ENCODE results near the gene CD109.
"Not testable (repeated sequence)": the region's sequence is repeated elsewhere in the genome, so short reads cannot be mapped to it uniquely, and the experiment has no call there.

The CD109 gene

DNA sequence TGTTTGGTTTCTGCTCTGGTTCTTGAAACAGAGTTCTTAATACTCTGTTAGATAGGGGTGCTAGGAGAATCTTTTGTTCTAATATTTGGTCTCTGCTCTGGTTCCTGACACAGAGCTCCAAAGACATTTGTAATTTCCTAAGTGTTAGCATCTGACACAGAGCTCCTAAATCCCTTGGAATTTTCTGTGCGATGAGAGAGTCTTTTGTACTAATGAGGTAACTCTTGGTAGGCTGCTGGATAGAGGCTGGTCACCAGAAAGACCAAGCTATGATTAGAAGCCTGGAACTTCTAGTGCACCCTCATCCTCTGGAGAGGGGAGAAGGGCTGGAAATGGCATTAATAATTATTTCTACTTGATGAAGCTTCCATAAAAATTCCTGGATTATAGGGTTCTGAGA lies 7.7 kb upstream of the CD109 start:
- DNase-seq: no peak

DNA sequence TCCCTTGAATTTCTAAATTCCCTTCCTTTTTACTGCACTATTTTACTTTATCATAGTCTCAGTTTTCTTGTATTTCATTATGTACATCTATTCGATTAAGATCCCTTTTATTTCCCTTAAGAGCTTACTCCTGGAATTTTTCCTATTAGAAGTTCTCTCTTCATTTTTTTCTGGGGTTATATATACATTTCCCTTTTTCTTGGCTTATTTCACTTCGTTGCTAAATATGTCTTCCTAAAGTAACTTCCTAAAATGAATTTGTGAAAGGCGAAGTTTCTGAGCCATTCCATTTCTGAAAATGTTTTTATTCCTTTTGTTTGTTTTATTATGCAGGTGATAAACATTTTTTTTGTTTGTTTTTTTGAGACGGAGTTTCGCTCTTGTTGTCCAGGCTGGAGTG lies 5.9 kb upstream of the CD109 start:
- no peak for DNase-seq

DNA sequence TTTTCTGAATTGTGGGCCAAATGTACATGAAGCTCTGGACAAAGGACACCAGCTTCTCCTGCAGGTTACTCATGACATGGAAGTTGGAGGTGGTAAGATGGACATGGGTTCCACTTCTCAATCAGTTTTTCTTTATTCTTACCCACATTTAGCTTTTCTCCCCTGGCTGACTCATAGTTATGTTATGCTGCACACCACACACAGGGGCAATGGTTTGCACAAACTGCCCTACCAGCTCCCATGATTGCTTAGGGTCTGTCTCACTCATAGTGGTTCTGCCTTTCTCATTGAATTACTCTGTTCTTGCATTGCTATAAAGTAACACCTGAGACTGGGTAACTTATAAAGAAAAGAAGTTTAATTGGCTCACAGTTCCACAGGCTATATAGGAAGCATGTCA lies 4.5 kb upstream of the CD109 start:
- DNase-seq: no peak

DNA sequence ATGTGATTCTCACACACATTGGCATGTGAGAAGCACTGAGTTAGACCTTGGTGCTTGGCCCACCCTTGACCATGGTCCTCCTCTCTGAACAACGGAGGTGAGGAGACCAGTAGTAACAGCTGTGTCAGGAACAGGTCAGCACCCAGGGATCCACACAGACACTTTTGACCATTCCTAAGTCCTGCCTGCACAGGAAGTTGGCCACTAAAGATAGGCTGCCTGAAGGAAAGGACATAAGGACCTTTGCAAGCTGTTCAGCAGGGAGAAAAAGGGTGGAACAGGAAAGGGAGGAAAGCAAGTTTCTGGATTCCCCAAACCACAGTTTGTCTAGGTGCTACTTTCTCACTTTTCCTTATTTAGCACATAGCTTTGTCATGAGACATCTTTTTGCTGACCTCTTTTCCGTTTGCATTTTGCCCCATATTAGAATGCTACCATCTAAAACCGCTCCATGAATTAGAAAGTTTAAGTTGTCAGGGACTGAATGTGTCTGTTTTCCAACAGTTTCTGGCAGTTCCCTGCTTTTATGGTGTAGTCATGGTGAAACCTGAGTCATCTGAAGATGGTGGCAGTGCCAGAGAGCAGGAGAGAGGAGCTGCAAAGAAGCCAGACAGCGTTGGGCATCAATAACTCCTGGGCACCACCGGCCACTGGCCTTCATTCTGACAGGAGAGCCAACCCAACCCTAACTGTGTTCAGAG lies 1.1 kb upstream of the CD109 start:
- peak; percentile 26 to 31 for DNase-seq

DNA sequence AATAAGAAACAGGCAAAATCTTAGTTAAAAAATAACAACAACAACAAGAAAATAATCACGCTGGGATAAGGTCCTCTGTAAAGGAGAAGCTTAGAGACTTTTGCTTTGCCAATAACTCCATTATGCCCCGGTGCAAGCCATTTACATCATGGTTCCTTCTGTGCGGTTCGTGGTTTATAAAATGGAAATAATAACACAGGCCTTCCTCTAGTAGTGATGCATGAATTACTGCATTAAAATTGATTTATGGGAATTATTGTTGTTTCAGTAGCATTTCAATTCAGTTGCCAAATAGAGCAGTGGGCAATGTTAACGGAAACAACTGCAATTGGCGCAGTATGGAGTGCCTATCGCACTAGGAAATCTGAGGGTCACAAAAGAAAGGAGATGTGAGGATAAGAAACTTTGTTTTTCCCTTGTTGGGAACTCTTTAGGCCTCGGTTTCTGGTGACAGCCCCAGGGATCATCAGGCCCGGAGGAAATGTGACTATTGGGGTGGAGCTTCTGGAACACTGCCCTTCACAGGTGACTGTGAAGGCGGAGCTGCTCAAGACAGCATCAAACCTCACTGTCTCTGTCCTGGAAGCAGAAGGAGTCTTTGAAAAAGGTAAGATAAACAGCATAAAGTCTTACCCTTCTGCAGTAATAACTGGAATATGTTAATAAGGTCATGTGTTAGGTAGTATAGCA lies 1.1 kb downstream of the CD109 start:
- DNase-seq: no peak

DNA sequence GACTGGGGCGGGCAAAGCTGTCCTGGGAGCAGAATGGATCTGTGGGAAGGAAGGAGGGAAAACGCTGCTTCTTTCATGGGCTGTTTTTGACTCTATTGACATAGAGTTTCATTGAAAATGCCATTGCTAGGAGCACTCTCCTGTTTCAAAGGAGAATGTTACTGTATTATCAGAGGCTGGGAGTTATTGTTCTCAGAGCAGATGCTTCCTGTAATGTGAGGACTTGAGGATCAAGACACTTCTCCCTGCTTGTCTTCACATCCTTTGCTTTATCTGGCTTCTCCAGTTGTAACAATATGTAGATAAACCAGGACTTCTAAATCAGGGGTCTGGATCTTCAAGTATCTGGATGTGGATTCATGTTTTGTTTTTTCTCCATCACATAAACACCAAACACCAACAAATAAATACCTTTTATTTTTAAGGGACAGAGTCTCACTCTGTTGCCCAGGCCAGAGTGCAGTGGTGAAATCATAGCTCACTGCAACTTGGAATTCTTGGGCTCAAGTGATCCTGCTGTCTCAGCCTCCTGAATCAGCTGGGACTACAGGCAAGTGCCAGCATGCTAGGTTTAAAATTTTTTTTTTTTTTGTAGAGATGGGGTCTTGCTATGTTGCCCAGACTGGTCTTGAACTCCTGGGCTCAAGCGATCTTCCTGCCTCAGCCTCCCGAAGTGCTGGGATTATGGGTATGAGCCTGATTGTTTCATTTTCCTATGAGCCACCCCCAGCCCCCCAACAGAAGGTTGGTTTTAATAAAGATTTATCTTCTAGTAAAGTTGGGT lies 3.9 kb downstream of the CD109 start:
- DNase-seq: no peak

DNA sequence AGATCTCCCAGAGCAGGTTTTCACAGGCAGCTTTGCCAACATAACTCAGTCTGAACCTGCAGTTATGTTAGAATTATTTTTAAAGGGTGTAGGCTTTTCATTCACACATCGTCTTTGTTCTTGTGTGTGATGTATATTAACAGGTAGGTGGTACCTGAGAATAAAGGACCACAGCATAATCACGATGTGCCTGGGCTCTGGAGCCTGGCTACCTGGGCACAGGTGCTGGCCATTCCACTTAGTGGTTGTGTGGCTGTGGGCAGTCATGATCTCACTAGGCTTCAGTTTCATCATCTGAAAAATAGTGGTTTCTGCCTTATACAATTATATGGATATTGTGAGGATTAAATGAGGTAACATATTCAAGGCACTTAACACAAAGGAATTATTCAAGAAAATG lies 6.4 kb downstream of the CD109 start:
- DNase-seq: no peak

DNA sequence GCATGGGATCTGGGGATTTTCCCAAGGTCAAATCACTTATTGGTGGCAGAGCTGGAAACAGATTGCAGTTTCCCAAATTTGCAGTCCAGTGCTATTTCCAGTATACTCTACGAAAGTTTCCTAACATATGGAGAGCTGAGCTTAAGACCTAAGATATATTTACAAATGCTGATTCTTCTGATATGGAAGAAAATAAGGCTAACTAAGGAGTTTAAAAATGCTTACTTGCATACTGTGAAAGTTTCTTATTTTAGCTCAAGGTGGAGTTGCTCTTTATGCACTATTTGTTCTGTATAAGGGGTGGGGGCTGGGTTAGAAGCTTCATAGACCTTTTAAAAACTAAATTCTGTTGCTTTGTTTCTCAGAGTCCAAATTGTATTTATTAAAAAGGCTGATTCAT lies 7.5 kb downstream of the CD109 start:
- DNase-seq: no peak

DNA sequence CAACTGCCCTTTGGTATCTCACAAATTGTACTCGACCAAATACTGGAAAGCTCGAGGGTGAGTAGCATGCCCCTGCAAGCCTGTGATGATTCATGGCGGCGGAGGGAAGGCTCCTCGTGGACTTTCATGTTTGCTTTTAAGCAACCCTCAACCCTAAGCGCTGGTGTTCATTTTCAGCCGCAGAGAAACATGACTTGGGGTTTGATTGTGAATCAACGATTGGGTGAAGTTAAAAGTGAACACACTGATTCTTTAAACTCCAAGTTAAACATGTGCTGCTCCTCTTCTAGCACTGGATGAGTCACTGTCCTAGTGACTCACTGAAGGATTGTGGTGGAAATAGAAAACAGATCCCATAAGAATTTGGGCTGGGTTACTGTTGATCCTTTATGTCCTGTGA lies 8.3 kb downstream of the CD109 start:
- peak; percentile 54 to 70 for DNase-seq

DNA sequence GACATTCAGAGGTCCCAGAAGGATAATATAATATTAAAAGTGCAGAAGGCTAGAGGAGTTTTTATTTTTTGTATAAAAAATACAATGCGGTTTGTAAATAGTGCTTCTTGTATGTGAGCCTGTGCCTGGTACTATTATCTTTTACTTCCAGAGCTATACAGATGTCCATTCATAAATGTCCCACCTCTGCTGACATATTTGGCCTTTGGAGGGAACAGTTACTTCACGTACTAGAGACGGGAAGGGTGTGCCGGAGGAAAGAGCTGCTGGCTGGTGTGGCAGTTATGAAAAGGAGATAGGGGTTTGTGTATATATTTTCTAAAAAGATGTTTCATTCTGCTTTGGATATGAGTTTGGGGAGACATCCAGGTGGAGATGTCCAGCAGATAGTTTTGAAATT lies 8.8 kb downstream of the CD109 start:
- no peak for DNase-seq

DNA sequence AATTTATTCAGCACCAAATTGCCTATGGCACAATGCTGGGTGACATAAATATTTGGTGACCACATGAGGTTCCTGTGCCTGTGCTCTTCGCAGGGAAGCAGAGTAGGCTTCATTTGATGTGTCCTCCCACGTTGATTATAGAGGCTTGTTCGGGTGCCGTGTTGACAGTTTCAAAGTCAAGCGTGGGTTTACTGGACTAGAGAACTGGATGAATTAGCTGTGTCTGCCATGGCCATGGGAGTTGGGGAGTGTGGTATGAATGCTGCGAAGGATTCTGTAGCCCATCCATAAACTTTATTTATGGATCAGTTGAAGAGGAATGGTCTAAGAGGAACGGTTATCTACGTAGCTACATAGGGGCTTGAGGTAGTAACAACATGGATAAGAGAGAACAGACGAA lies 11.0 kb downstream of the CD109 start:
- no peak for DNase-seq

DNA sequence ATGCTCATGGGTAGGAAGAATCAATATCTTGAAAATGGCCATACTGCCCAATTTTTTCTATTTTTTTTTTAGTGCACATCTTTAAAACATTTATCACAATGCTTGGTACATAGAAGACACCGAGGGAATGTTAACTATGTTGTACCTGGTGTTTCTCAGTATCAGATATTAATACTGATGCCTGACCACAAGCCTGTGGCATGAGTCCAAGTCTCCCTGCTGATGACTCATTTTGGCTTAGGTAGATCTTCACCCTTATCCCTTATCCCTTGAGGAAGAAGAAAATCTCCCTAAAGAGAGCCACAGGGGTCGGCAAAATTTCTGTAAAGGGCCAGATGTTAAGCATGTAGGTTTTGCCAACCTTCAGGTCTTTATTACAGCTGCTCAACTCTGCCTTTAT lies 14.5 kb downstream of the CD109 start:
- no peak for DNase-seq

DNA sequence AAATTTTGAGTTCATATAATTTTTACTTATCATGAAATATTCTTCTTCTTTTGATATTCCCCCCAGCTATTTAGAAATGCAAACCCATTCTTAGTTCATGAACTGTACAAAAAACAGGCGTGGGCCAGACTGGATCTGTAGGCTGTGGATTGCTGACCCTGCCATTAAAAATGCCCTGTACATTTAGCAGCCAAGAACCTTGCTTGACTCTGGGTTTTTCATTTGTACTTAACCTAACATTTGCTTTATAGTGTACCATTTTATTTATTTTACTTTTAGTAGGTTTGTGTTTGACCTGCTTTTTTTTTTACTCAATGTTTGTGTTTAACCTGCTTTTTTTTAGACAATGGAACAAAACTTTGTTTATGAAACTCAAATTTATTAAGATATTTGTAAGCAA lies 14.9 kb downstream of the CD109 start:
- DNase-seq: no peak

DNA sequence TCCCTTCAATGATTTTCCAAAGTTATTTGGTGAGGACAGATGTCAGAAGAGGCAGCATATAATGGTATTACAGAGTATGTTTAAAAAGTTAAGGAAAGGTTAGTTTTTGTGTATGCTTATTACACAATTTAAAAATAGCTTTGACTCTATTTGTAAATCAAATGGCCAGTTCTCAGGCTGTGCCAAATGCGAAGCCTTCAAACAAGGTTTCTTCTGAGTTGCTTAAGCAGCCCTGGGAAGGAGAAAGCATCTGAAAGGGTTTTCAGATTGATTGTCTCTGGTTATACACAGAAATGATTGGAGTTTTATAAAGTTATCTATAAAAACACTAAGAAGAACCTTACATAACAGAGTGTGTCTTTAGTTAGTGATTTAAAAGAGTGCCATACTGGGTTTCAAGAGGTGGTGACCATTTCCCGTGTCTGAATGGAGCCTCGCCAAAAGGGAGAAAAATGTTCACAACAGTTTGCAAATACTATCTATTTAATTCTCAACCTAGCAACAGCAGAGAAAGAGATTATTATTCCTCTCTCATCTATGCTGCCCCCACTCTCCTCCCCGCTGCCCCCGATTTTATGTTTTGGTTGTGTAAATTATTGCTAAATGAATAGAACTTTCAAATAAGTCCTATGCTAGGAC lies 16.7 kb downstream of the CD109 start:
- no peak for DNase-seq

DNA sequence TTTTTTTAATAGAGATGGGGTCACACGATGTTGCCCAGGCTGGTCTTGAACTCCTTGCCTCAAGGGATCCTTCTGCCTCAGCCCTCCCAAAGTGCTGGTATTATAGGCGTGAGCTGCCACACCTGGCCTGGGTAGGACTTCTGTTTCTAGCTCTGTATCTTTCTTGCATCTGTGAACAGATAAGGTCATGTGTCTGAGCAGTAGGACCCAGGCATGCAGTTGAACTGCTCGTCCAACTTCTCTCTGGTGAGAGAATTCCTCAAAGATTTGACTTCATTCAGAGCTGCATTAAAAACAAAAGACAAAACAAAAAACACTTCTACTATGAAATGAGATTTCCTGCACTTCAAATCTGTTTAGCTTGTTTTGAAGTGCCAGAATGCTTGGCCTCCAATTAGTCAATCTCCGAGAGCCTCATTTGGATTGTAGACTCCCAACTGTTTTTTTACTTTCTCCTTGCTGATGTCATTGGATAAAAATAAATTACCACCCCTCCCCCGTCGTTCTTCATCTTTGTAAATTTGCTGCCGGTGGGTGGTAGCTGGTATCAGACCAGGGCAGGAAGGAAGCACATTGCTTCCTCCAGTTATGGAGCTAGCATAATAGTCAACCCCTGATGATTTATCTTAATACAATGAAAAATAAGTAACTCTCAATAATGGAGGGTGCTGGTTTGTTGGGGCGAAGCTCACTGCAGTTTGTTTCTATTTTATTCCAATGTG lies 17.6 kb downstream of the CD109 start:
- no peak for DNase-seq

DNA sequence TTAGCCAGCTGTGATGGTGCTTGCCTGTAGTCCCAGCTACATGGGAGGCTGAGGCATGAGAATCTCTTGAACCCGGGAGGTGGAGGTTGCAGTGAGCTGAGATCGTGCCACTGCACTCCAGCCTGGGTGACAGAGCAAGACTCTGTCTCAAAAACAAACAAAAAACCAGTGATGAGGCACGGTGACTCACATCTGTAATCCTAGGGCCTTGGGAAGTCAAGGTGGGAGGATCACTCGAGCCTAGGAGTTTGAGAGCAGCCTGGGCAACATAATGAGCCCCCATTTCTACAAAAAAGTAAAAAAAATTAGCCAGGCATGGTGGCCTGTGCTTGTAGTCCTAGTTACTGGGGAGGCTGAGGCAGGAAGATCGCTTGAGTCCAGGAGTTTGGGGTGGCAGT lies 19.1 kb downstream of the CD109 start:
- not testable (repeated sequence) for DNase-seq

DNA sequence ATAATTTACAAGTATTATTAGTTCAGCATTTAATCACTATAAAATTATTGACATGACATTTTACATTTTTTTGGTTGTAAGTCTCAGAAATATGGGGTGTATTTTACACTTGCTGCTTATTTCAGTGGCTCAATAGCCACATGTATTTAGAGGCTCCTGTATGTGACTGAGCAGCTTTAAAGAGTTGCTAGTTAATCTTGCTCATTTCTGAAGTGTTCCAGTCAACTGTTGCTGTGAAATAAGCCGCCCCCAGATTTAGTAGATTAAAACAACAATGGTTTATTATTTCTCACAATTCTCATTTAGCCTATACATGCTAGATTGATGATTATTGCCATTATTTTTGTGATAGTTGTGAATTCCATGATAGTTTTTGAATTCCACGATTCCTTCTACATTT lies 23.0 kb downstream of the CD109 start:
- no peak for DNase-seq

DNA sequence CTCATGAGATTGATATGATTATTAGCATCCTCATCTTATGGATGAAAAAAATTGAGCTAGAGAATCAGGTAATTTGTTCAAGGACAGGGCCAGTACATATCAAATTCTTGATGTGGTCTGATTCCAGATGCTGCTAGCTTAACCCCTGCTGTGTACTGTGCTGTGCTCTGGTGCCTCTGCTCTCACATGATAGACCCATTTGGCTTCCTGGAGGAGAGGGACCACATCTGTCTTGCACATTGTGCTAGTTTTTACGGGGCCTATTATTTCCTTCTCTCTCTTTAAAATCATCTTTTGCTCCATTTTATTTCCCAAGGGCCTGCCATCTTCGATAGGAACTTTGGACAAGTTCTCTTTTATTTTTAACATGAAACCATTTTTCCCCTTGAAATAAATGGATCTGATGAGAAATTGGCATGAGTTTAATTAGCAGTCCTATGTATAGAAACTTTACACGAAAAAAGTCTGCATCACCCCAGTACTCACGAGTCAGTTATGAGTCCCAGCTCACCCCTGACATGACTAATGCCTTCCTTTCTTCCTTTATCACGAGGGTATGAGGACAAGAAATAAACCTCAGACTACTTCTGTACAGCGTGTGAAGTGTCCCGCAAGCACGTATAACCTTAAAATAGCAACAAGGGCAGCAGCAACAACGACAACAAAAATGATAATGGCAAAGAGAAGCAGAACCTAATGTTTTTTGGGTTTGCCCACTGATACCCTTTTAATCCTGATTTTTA lies 26.5 kb downstream of the CD109 start:
- peak in 1 of 2 experiments; percentile 23 for DNase-seq

DNA sequence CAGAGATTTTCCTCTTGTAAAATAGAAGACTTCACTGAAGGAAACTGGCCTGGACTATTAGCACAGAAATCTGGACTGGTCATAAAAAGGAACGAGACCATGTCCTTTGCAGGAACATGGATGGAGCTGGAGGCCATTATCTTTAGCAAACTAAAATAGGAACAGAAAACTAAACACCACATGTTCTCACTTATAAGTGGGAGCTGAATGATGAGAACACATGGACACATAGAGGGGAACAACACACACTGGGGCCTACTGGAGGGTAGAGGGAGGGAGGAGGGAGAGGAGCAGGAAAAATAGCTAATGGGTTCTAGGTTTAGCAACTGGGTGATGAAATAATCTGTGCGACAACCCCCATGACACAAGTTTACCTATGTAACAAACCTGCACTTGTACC lies 27.5 kb downstream of the CD109 start:
- DNase-seq: not testable (repeated sequence)

DNA sequence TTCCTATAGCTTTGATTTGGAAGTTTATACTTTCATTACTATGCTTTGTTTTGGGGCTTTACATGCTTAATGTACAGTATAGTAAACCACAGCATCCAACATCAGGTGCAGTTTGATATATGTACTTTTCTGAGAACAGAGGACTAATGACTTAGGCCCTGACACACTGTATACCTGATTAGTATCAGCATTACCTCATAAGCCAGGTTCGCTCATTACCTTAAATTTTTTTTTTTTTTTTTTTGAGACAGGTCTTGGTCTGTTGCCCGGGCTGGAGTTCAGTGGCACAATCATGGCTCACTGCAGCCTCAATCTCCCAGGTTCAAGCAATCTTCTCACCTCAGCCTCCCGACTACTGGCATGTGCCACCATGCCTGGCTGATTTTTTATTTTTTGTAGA lies 28.4 kb downstream of the CD109 start:
- DNase-seq: no peak

DNA sequence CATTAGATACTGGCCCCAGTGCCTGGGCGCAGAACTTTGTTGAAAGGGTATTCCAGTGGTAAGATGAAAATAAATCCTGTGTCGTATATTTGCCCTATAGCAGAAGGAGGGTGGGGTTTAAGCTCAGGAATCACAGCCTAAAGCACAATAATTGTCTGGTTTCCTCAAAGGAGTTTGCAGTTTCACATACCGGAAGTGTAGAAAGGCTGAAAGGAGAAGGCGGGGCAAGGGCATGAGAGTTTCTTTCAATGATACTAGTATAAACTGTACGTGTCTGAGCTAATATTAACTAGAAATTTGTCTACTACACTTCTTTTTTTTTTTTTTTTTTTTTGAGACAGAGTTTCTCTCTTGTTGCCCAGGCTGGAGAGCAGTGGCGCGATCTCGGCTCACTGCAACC lies 29.2 kb downstream of the CD109 start:
- DNase-seq: not testable (repeated sequence)

DNA sequence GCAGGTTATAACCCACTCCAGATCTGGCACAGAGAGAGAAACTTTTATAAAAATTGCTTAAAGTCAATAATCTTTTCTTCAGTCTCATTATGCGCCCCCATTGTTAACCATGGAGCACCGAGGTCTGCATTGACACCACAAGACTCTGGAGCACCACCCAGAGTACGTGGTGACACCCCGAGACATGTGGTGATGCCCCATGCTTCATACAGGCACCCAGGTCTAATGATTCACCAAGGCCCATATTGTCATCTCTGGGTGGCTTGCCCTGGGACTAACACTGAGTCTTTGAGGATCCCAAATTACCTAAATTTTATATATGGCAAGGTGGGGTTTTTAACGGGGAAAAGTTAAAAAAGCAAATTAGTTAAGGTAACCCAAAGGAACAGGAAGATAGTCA lies 31.1 kb downstream of the CD109 start:
- peak in 1 of 2 experiments; percentile 21 for DNase-seq

Data from activated CD4-positive, alpha-beta T cell treated with anti-CD3 and anti-CD28 coated beads, Interleukin-2, amount 50 U/mL, for 48 hours (primary cell).